Measurements from ENCODE around the gene TGM2. TPM values are rescaled to one million over a fixed set of nuclear protein-coding genes. Genes with fewer than 3 reads are reported as not detected.

Gene TGM2
- polyA plus RNA-seq, 1 donor: 13.8 TPM

DNA sequence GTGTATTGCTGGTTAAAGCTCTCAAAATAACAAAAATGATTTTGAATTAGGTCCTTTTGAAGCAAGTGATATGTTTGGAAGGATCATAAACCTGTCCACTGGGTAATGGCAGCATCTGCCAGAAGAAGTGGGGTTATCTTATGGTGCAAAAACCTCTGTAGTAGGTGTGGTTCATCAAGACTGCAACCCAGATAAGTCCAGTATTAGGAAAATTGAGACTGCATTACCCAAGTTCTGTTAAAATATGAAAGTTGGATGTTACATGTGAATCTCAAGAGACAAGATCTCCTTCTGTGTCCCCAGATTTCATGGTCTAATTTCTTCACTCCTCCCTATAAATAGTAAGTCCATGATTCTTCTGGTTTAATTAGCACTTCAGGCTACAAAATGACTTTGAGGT lies 72.2 kb downstream of the TGM2 start:
- no peak for DNase-seq (ENCODE audit: low read depth)

DNA sequence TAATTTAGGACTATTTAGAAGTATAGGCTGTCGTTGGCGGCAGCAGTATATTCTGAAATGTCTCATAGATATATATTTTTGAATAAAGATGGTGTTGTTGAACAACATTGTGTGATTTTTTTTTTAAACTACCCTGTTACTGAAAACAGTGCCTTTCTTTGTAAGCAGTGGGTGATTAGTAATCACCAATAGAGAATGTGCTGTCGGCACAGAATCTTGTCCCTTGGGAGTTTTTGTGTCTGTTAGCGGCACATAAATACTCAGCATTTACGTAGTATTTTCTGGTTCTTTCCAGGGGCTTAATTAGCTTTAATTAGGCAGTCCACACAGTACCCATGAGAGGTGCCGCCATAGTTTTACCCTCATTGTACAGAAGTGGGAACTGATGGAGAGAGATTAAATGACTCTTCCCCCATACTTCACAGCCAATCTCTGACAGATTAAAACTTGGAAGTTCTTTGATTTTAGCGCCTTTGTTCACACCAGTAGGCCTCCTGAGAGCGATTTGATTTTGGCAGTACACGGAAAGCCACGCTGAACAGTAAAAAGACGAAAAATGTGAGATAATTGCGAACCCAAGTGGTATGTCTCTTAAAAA lies 72.7 kb downstream of the TGM2 start:
- DNase-seq (ENCODE audit: low read depth): no peak

DNA sequence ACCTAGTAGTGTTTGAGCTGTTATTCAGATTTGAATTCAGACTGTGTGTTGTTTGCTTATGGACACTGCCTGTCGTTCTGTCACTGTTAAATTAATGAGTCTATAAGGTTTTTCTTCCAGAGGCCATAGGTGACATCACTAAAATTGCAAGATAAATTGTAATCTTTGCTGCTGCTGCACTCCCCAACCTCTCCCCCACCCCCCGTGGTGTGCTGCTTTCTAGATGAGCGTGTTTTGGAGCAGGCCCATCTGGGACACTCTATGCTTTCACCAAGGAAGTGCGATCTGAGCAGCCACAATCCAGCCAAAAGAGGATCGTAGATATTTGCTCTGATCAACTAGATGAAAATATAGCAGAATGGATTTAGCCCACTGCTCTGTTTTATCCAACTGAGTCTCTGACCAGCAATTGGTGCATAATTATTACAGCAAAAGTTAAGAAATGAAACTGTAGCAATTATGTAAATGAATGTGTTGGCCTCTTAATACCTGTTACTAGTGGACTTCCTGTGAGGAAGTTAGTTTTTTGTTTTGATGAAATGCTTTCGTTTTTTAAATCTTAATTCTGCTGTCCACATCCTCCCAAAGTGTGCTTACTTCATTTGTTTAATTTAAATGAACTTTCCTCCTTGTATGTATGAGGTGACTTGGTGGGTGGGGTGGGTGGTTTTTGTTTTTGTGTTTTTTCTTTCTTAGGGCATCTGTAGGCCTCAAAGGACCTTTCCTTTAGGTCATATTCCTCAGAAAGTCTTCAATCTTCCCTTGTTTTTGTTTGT lies 73.4 kb downstream of the TGM2 start:
- DNase-seq (ENCODE audit: low read depth): no peak

DNA sequence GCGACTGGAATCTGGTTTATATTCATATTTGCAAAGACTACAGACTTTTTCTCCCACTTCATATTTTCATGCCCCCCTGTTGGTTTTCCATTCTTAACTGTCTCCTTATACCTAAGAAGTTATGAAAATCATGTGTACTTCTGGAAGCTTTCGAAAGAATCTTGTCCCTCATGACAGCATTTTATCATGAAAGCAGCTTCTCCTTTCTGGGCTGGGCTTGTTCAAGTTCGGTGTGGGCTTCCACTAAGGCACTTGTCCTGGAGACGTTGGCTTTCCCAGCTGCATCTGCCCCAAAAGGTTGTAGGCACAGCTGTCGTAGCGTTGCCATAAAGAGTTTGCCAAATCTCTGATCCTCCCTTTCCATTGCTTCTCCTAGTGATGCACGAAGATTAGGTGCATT lies 75.0 kb downstream of the TGM2 start:
- DNase-seq (ENCODE audit: low read depth): no peak

DNA sequence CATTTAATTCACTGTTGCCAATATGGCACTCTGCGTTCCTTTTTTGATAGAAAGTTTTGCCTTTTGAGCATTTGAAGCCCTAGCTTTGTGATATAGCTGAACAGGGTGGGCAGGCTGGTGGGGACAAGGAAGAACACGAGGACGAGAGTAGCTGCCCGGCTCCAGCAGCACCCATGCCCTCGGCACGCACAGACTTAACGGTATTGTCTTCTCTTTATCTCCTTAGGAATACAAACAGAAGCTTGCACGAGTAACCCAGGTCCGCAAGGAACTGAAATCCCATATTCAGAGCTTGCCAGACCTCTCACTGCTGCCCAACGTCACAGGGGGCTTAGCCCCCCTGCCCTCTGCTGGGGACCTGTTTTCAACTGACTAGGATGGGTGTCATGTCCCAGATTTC lies 75.6 kb downstream of the TGM2 start:
- DNase-seq (ENCODE audit: low read depth): no peak

DNA sequence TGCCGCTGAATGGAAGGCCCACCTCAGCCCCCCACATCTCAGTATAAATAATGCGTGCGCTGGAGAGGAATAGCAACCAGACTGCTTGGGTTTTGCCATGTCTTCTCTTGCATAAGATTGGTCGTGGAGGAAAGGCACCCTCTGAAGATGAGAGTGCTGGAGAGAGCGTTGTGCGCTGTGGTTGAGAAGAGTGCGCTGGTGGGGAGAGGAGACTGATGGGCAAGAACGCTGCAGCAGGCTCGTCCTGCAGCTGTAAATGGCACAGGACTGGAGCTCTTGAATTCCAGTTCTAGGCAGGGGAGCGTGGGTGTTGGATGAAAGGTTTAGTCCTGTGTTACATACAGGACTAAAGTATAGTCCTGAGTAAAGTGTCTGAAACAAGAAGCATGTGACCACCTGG lies 80.0 kb downstream of the TGM2 start:
- DNase-seq (ENCODE audit: low read depth): no peak

DNA sequence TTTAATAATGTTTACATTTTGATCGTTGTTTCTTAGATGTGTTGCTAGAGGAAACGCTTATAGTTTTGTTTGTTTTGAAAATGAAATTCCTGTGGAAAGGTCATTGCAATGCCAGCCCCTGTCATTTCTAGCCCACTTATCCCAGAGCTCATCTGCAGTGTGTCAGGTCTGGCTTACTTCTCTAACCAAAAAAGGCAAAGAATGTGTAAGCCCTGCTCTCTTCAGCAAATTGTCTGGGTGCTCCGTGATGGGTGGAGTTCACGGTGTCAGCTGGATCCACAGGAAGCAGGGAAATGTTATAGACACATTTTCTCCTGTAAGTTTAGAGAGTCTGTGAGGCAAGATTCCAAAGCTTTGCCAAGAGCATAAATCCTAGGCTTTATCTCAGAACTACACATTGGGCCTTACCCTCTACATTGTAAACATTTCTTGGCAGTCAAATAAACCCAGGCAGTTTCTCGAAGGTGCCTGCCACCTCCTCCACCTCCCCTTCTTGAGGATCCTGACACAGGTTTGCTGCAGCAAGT lies 80.6 kb downstream of the TGM2 start:
- DNase-seq (ENCODE audit: low read depth): no peak

DNA sequence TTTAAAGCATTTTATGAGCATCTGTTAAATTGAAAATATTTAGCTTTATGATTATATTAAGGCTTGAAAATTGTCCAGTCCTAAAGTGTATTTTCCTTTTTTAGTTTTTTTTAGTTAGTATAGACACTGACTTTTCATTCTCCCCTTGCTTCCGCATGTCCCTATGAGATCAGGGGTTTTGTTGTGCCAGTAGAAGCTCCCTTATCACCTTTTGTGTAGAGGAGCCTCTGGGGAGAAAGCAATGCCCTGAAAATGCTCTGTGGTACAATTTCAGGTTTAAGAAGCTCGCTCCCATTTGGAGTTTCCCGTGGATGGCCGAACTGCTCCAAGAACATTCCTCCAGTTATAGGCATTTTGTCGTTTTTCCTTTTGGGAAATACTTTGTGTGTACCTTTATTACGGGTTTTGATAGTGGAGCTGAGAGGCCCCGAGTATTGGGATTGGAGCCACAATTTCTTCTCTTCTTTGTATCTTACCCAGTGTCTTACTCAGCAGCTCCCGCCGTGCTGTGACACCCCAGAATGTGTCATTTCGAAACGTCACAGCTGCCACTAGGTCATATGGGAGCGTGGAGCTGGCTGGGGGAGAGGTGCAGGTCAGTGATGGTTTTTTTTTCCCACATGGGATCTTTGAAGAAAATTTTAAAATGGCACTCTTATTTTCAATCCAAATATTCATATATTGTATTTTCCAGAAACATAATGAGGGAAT lies 81.6 kb downstream of the TGM2 start:
- DNase-seq (ENCODE audit: low read depth): no peak

DNA sequence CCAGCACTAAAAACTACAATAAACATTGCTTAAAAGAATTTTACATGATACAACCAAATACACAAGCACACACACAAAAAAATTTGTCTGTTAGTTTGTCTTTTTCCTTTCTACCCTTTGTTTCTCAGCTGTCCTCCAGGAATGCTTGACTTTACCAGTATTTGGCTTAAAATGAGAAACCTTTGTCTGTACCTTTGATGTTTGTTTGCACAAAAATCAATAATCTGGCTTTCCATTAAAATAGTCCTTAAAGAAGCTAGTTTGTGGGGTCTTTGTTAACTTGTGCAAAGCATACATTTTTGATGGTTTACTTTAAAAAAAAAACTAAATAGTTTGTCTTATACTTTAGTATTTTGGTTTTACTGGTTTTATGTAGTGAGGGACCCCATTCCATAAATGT lies 82.2 kb downstream of the TGM2 start:
- no peak for DNase-seq (ENCODE audit: low read depth)

DNA sequence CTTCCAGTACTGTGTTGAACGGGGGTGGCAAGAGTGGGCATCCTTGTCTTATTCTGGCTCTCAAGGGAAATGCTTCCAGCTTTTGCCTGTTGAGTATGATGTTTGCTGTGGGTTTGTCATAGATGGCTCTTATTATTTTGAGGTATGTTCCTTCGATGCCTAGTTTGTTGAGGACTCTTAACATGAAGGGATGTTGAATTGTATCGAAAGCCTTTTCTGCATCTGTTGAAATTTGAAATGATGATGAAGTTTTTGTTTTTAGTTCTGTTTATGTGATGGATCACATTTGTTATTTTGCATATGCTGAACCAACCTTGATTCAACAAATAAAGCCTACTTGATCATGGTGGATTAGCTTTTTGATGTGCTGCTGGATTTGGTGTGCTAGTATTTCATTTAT lies 83.5 kb downstream of the TGM2 start:
- DNase-seq (ENCODE audit: low read depth): no peak

DNA sequence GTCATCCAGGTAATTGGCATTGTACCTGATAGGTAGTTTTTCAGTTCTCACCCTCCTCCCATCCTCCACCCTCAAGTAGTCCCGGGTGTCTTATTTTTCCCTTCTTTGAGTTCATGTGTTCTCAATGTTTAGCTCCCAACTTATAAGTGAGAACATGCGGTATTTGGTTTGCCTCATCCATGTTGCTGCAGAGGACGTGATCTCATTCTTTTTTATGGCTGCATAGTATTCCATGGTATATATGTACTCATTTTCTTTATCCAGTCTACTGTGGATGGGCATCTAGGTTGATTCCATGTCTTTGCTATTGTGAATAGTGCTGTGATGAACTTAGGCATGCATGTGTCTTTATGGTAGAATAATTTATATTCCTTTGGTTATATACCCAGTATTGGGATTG lies 85.7 kb downstream of the TGM2 start:
- no peak for DNase-seq (ENCODE audit: low read depth)

DNA sequence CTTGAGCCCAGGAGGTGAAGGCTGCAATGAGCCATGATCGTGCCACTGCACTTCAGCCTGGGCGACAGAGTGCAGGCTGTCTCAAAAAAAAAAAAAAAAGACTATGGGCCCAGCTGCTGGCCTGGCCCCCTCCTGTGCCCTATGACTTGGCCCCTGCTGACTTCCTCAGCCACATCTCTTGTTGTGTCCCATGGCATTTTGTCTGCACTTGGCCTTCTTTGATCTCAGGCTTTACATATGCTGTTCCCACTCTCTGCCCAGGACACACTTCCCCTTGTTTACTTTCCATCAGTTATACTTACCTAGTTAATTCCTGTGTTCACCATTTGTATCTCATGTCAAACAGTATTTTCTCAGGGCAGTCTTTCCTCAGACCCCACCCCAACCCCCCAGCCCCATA lies 87.0 kb downstream of the TGM2 start:
- no peak for DNase-seq (ENCODE audit: low read depth)

Other genes with a start within 250 kb of the TGM2 start
- gene TTI1, start 131.8 kb downstream of the TGM2 start, polyA plus RNA-seq (ENCODE audit: insufficient read length): 16.8 TPM
- 25.3 TPM for gene RPRD1B, start 131.5 kb downstream of the TGM2 start, polyA plus RNA-seq (ENCODE audit: insufficient read length)
- gene KIAA1755, start 95.5 kb upstream of the TGM2 start, polyA plus RNA-seq (ENCODE audit: insufficient read length): 8.1 TPM
- 0.66 TPM for gene BPI, start 138.9 kb upstream of the TGM2 start, polyA plus RNA-seq (ENCODE audit: insufficient read length)
- gene LBP, start 181.2 kb upstream of the TGM2 start, polyA plus RNA-seq (ENCODE audit: insufficient read length): not detected